ENCODE data around the gene SLC43A1. TPM values are rescaled to one million over a fixed set of nuclear protein-coding genes. Genes with fewer than 3 reads are reported as not detected.
"Not testable (repeated sequence)": the region's sequence is repeated elsewhere in the genome, so short reads cannot be mapped to it uniquely, and the experiment has no call there.

Gene SLC43A1
- total RNA-seq, 1 experiment from 2014 or later: 27.1 TPM

DNA sequence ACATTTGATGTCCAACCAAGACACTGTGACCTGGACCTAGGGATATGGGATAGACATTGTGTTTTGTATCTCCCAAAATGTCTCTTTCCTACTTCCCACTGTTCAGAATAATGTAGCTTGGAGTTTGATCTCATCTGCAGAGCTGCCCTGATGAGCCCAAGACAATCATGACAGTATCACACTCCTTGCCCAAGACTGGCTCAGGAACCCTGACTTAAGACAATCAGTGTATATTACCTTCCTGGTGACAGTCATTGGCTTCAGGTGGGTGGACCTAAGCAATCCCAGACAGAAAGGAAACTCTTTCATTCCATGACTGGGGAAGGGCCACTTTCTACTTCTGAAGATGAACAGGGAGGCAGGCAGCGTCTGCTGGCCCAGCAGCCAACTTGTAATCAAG lies 69.4 kb downstream of the SLC43A1 start (continued):
- TF ChIP-seq TEAD4 (CRISPR knock-in tag; IDR thresholded peaks at IDR 0.05): no peak
- TF ChIP-seq JUN (CRISPR knock-in tag; IDR thresholded peaks at IDR 0.05): no peak

DNA sequence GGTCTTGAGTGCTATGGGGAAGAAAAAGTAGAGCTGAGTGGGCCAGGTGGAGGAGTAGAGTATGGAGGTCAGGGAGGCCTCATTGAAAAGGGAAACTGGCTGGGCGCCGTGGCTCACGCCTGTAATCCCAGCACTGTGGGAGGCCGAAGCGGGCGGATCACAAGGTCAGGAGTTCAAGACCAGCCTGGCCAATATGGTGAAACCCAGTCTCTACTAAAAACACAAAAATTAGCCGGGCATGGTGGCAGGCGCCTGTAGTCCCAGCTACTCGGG lies 70.4 kb downstream of the SLC43A1 start:
- not testable (repeated sequence) for ATAC-seq

DNA sequence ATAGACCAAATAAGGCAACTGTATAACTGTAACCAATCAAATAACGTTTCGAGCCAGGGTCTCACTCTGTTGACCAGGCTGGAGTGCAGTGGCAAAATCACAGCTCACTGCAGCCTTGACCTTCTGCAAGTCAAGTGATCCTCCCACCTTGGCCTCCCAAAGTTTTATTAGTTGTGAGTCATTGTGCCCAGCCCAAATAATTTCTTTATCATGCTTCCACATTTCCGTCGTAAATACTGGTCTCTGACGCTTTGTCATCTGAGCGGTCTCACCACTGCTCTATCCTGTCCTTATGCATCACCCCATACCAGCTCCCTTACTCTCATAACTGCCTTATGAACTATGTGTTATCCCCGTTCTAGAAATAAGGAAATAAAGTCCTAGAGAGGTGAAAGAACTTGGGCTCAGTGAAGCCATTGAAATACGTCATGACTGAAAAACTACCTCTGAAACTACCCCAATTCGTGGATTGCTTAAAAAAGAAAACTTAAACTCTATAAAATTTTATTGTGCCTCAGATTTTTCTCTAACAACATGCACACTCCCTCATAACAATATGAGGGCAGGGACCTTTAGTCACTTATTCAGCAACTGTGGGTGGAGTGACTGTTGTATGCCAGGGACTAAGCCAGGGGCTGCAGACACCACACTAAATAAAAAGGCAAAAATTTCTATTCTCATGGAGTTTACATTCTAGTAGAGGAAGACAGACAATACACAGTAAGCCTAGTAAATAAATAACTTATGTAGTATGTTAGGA lies 71.0 kb downstream of the SLC43A1 start:
- ATAC-seq: no peak
- POLR2A ChIA-PET: no interaction called here

More for the DNA sequence above, 70.4 kb downstream of the SLC43A1 start:
- POLR2A ChIA-PET; H3K4me3 Mint-ChIP-seq; DNase-seq (ENCODE audit: low spot score); H3K9me3 Mint-ChIP-seq; H3K4me1 Mint-ChIP-seq; H3K27ac Mint-ChIP-seq; H3K36me3 Mint-ChIP-seq: not testable (repeated sequence)
- H3K27me3 Mint-ChIP-seq (ENCODE audit: low read depth): peaks cover 11% of the 10 kb centered on the region
- CTCF ChIA-PET: interaction anchor here (5.0 kb wide), 1 partner anchor 13 kb away, joined by 36 read pairs; no protein-coding TSS in a partner anchor

More for the DNA sequence above, 71.0 kb downstream of the SLC43A1 start:
- DNase-seq (ENCODE audit: low spot score): no peak
- Mint-ChIP-seq H3K27me3 (ENCODE audit: low read depth) (peaks cover 11% of the 10 kb centered on the region), H3K9me3 (0 out of 2 replicates have a peak, but pooled peaks cover 3% of the 10 kb centered on the region), H3K27ac (no peak overlapping the region), H3K4me1 (no peaks in the 10 kb centered on the region), H3K36me3 (no peaks in the 10 kb centered on the region), H3K4me3 (no peak overlapping the region)
- TF ChIP-seq EMX1 (CRISPR knock-in tag; IDR thresholded peaks at IDR 0.05): no peak
- TF ChIP-seq, protein P1, sequence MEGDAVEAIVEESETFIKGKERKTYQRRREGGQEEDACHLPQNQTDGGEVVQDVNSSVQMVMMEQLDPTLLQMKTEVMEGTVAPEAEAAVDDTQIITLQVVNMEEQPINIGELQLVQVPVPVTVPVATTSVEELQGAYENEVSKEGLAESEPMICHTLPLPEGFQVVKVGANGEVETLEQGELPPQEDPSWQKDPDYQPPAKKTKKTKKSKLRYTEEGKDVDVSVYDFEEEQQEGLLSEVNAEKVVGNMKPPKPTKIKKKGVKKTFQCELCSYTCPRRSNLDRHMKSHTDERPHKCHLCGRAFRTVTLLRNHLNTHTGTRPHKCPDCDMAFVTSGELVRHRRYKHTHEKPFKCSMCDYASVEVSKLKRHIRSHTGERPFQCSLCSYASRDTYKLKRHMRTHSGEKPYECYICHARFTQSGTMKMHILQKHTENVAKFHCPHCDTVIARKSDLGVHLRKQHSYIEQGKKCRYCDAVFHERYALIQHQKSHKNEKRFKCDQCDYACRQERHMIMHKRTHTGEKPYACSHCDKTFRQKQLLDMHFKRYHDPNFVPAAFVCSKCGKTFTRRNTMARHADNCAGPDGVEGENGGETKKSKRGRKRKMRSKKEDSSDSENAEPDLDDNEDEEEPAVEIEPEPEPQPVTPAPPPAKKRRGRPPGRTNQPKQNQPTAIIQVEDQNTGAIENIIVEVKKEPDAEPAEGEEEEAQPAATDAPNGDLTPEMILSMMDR (IDR thresholded peaks at IDR 0.05): no peak
- TF ChIP-seq, protein P2, sequence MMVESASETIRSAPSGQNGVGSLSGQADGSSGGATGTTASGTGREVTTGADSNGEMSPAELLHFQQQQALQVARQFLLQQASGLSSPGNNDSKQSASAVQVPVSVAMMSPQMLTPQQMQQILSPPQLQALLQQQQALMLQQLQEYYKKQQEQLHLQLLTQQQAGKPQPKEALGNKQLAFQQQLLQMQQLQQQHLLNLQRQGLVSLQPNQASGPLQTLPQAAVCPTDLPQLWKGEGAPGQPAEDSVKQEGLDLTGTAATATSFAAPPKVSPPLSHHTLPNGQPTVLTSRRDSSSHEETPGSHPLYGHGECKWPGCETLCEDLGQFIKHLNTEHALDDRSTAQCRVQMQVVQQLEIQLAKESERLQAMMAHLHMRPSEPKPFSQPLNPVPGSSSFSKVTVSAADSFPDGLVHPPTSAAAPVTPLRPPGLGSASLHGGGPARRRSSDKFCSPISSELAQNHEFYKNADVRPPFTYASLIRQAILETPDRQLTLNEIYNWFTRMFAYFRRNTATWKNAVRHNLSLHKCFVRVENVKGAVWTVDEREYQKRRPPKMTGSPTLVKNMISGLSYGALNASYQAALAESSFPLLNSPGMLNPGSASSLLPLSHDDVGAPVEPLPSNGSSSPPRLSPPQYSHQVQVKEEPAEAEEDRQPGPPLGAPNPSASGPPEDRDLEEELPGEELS (CRISPR knock-in tag; IDR thresholded peaks at IDR 0.05): no peak
- TF ChIP-seq, protein P3, sequence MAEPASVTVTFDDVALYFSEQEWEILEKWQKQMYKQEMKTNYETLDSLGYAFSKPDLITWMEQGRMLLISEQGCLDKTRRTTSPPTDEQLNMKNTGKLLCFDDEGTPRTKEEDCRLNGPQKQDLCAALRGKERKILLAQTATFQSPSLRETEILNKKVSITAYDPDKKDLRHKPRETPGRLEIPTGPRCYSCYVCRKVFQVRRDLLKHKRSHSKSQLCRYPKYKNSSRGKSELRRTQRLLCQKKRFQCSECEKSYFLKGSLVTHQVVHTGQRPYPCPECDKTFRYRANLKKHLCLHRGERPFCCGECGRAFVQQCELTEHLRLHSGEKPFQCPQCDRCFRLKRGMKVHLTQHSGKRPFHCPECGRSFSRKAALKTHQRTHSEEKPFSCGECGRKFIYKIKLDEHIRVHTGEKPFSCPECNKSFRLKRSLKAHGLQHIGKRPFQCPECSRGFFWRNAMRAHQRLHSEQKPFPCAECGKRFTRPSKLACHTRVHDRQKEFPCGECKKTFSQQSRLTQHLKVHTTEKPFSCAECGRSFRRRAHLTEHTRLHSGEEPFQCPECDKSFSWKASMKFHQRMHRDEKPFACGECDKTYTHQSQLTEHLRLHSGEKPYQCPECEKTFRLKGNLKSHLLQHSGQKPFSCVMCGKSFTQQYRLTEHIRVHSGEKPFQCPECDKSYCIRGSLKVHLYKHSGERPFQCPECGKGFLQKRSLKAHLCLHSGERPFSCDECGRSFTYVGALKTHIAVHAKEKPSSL (CRISPR knock-in tag; conservative IDR thresholded peaks at IDR 0.05): no peak
- TF ChIP-seq KAT7 (CRISPR knock-in tag; IDR thresholded peaks at IDR 0.05; ENCODE audit: borderline replicate concordance): no peak
- TF ChIP-seq ZNF671 (CRISPR knock-in tag; IDR thresholded peaks at IDR 0.05): no peak
- TF ChIP-seq, protein P4, sequence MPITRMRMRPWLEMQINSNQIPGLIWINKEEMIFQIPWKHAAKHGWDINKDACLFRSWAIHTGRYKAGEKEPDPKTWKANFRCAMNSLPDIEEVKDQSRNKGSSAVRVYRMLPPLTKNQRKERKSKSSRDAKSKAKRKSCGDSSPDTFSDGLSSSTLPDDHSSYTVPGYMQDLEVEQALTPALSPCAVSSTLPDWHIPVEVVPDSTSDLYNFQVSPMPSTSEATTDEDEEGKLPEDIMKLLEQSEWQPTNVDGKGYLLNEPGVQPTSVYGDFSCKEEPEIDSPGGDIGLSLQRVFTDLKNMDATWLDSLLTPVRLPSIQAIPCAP (CRISPR knock-in tag; IDR thresholded peaks at IDR 0.05): no peak
- TF ChIP-seq NR2C2 (CRISPR knock-in tag; IDR thresholded peaks at IDR 0.05): no peak
- no peak for TF ChIP-seq ZNF317 (CRISPR knock-in tag; IDR thresholded peaks at IDR 0.05; ENCODE audit: borderline replicate concordance, low read depth)
- no peak for TF ChIP-seq MXD4 (CRISPR knock-in tag; IDR thresholded peaks at IDR 0.05; ENCODE audit: borderline replicate concordance)
- TF ChIP-seq CBFB (CRISPR knock-in tag; IDR thresholded peaks at IDR 0.05; ENCODE audit: low read depth): no peak
- TF ChIP-seq, protein P5, sequence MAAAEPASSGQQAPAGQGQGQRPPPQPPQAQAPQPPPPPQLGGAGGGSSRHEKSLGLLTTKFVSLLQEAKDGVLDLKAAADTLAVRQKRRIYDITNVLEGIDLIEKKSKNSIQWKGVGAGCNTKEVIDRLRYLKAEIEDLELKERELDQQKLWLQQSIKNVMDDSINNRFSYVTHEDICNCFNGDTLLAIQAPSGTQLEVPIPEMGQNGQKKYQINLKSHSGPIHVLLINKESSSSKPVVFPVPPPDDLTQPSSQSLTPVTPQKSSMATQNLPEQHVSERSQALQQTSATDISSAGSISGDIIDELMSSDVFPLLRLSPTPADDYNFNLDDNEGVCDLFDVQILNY (CRISPR knock-in tag; IDR thresholded peaks at IDR 0.05): no peak
- no peak for TF ChIP-seq ZBTB21 (CRISPR knock-in tag; IDR thresholded peaks at IDR 0.05; ENCODE audit: borderline replicate concordance)
- TF ChIP-seq CREB1 (CRISPR knock-in tag; IDR thresholded peaks at IDR 0.05): no peak
- TF ChIP-seq ZNF219 (CRISPR knock-in tag; IDR thresholded peaks at IDR 0.05; ENCODE audit: borderline replicate concordance): no peak
- TF ChIP-seq SMAD3 (CRISPR knock-in tag; IDR thresholded peaks at IDR 0.05; ENCODE audit: borderline replicate concordance): no peak
- TF ChIP-seq, protein P6, sequence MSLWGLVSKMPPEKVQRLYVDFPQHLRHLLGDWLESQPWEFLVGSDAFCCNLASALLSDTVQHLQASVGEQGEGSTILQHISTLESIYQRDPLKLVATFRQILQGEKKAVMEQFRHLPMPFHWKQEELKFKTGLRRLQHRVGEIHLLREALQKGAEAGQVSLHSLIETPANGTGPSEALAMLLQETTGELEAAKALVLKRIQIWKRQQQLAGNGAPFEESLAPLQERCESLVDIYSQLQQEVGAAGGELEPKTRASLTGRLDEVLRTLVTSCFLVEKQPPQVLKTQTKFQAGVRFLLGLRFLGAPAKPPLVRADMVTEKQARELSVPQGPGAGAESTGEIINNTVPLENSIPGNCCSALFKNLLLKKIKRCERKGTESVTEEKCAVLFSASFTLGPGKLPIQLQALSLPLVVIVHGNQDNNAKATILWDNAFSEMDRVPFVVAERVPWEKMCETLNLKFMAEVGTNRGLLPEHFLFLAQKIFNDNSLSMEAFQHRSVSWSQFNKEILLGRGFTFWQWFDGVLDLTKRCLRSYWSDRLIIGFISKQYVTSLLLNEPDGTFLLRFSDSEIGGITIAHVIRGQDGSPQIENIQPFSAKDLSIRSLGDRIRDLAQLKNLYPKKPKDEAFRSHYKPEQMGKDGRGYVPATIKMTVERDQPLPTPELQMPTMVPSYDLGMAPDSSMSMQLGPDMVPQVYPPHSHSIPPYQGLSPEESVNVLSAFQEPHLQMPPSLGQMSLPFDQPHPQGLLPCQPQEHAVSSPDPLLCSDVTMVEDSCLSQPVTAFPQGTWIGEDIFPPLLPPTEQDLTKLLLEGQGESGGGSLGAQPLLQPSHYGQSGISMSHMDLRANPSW (CRISPR knock-in tag; conservative IDR thresholded peaks at IDR 0.05; ENCODE audit: low read depth): no peak
- CTCF ChIA-PET: interaction anchor here (5.0 kb wide), 1 partner anchor 13 kb away, joined by 36 read pairs; no protein-coding TSS in a partner anchor
